MM.1S (cell line): ENCODE measurements around the gene RBM17.

Experiments used
- DNase-seq: peaks from one replicate; pipeline ENCODE4 v3.0.0-alpha.2; 2015
- H2AFZ ChIP-seq: fragments of 300-600 bp; sonication (generic); 2 replicates; pipeline ENCODE4 v1.6.0; 2016; ENCODE audit warnings: antibody characterized with exemption, low read length
- H3F3A ChIP-seq: fragments of 300-600 bp; sonication (generic); 2 replicates; pipeline ENCODE4 v1.6.1; 2016; ENCODE audit warnings: mild to moderate bottlenecking, antibody characterized with exemption, low read length, moderate library complexity, mixed read lengths; ENCODE audit not compliant: insufficient read depth
- H3K27ac ChIP-seq: fragments of 300-600 bp; sonication (generic); 2 replicates; pipeline ENCODE4 v1.5.1; 2016; ENCODE audit warnings: mild to moderate bottlenecking, low read length
- H3K27me3 ChIP-seq: fragments of 300-600 bp; sonication (generic); replicated peaks from 2 replicates; pipeline ENCODE4 v1.6.0; 2016; ENCODE audit warnings: low read length; ENCODE audit not compliant: insufficient read depth
- H3K36me3 ChIP-seq: fragments of 300-600 bp; sonication (generic); replicated peaks from 2 replicates; pipeline ENCODE4 v1.6.1; 2016; ENCODE audit warnings: mild to moderate bottlenecking, low read length, mixed read lengths; ENCODE audit not compliant: insufficient read depth
- H3K4me1 ChIP-seq: fragments of 300-600 bp; sonication (generic); 2 replicates; pipeline ENCODE4 v1.6.1; 2016; ENCODE audit warnings: low read length, mixed read lengths
- H3K4me2 ChIP-seq: fragments of 300-600 bp; sonication (generic); 2 replicates; pipeline ENCODE4 v1.6.0; 2016; ENCODE audit warnings: low read depth, low read length
- H3K4me3 ChIP-seq: fragments of 300-600 bp; sonication (generic); 2 replicates; pipeline ENCODE4 v1.5.1; 2016; ENCODE audit warnings: low read length, mixed read lengths
- H3K79me2 ChIP-seq: fragments of 300-600 bp; sonication (generic); 2 replicates; pipeline ENCODE4 v1.6.1; 2016; ENCODE audit warnings: mixed run types, low read length, mixed read lengths
- H3K9ac ChIP-seq: fragments of 300-600 bp; sonication (generic); 2 replicates; pipeline ENCODE4 v1.6.1; 2016; ENCODE audit warnings: low read length, mixed read lengths
- H3K9me2 ChIP-seq: fragments of 300-600 bp; sonication (generic); replicated peaks from 2 replicates; pipeline ENCODE4 v1.6.1; 2016; ENCODE audit warnings: mild to moderate bottlenecking, low read length, mixed read lengths; ENCODE audit not compliant: insufficient read depth
- H3K9me3 ChIP-seq: fragments of 300-600 bp; sonication (generic); replicated peaks from 2 replicates; pipeline ENCODE4 v1.6.1; 2016; ENCODE audit warnings: mild to moderate bottlenecking, low read length, mixed read lengths; ENCODE audit not compliant: insufficient read depth
- H4K20me1 ChIP-seq: fragments of 300-600 bp; sonication (generic); 2 replicates; pipeline ENCODE4 v1.6.1; 2016; ENCODE audit warnings: mild to moderate bottlenecking, low read length, moderate library complexity, mixed read lengths; ENCODE audit not compliant: insufficient read depth
- EZH2 ChIP-seq: fragments of 300-600 bp; sonication (generic); optimal IDR thresholded peaks from 2 replicates; pipeline ENCODE3; 2017; ENCODE audit warnings: low read depth, mild to moderate bottlenecking, antibody characterized with exemption, low read length, mixed read lengths
- EZH2phosphoT487 ChIP-seq: fragments of 300-600 bp; sonication (generic); IDR thresholded peaks from 2 replicates; pipeline ENCODE4 v1.6.1; 2018; ENCODE audit warnings: antibody characterized with exemption, low read length
- TF ChIP-seq, protein P1 (sequence below): fragments of 300-600 bp; sonication (generic); IDR thresholded peaks from 2 replicates; pipeline ENCODE4 v1.5.1; 2016; ENCODE audit warnings: antibody characterized with exemption, low read length, mixed read lengths

RBM17 gene

DNA sequence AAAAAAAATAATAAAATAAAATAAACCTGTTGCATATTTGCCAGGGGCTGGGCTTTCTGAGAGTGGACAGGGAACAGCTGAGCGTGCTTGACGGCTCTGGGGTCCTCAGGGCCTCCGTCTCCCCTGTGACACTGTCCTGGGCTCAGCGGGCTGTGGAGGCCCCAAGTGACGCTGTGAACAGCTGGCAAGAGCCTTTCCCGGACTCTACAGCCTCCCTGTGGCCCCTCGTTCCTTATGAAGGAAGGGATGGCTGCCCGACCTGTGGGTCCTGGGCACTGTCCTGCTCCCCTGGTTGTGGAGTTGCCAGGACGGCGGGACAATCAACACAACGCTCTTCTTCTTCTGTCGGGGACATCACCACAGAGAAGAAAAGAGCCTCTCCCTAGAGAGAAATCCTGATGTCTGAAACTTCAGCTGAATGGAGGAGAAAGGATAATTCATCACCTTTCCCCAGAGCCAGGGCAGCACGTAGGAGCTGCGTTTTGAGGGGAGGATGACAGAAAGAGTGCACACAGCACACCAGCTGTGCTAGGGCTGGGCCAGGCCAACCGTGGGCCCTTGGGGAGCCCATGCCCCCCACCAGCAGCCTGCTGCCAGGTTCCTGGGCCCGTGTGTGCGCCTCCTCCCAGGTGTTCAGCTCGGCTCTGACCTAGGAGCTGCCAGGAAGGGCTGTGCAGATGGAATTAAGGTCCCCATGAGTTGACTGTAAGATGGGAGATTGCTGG is 45.4 kb downstream of the RBM17 start:
- DNase-seq, result no peak
- H3K9me2 ChIP-seq, result no peaks in the 10 kb centered on the region
- H3K4me2 ChIP-seq, result no peak overlapping the region

DNA sequence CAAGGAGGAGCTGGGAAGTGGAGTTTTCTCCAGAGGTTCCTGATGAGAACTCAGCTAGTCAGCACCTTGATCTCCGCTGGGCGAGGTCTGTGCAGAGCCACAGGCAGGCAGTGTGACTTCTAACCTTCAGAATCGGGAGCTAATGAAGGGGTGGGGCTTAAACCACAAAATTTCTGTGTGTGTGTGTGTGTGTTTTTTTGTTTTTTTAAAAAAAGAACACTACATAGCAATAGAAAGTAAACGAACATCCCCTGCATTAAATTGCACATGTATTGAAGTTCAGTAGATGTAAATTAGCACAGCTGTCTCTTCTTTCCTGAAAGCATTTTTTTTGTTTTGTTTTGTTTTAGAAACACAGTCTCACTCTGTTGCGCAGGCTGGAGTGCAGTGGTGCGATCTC is 46.2 kb downstream of the RBM17 start:
- Histone ChIP-seq H3K9me3 (no peaks in the 10 kb centered on the region), H3K36me3 (no peaks in the 10 kb centered on the region), H3K4me2 (peak overlapping the region; percentile 10; the same call in 1 of the 2 replicates), H3F3A (no peaks in the 10 kb centered on the region), H3K4me1 (no peaks in the 10 kb centered on the region), H3K9me2 (no peaks in the 10 kb centered on the region), H2AFZ (no peak overlapping the region), H3K27me3 (peaks cover 30% of the 10 kb centered on the region), H3K79me2 (no peaks in the 10 kb centered on the region), H3K9ac (no peak overlapping the region), H4K20me1 (no peaks in the 10 kb centered on the region), H3K27ac (no peak overlapping the region), H3K4me3 (no peak overlapping the region)
- no peak for TF ChIP-seq EZH2
- TF ChIP-seq EZH2phosphoT487, result no peak
- TF ChIP-seq, protein P1, sequence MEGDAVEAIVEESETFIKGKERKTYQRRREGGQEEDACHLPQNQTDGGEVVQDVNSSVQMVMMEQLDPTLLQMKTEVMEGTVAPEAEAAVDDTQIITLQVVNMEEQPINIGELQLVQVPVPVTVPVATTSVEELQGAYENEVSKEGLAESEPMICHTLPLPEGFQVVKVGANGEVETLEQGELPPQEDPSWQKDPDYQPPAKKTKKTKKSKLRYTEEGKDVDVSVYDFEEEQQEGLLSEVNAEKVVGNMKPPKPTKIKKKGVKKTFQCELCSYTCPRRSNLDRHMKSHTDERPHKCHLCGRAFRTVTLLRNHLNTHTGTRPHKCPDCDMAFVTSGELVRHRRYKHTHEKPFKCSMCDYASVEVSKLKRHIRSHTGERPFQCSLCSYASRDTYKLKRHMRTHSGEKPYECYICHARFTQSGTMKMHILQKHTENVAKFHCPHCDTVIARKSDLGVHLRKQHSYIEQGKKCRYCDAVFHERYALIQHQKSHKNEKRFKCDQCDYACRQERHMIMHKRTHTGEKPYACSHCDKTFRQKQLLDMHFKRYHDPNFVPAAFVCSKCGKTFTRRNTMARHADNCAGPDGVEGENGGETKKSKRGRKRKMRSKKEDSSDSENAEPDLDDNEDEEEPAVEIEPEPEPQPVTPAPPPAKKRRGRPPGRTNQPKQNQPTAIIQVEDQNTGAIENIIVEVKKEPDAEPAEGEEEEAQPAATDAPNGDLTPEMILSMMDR, result no peak
- no peak for DNase-seq

More for the DNA sequence above, 45.4 kb downstream of the RBM17 start:
- H2AFZ ChIP-seq, result no peak overlapping the region
- H3K4me1 ChIP-seq, result no peaks in the 10 kb centered on the region
- no peaks in the 10 kb centered on the region for H4K20me1 ChIP-seq
- H3K4me3 ChIP-seq, result no peak overlapping the region
- H3K79me2 ChIP-seq, result no peaks in the 10 kb centered on the region
- H3K9ac ChIP-seq, result no peak overlapping the region
- H3K27me3 ChIP-seq, result peaks cover 30% of the 10 kb centered on the region
- H3K9me3 ChIP-seq, result no peaks in the 10 kb centered on the region
- TF ChIP-seq EZH2phosphoT487 (no peak), EZH2 (no peak)
- TF ChIP-seq, protein P1, result no peak
- H3K36me3 ChIP-seq, result no peaks in the 10 kb centered on the region
- H3K27ac ChIP-seq, result no peak overlapping the region
- no peaks in the 10 kb centered on the region for H3F3A ChIP-seq

DNA sequence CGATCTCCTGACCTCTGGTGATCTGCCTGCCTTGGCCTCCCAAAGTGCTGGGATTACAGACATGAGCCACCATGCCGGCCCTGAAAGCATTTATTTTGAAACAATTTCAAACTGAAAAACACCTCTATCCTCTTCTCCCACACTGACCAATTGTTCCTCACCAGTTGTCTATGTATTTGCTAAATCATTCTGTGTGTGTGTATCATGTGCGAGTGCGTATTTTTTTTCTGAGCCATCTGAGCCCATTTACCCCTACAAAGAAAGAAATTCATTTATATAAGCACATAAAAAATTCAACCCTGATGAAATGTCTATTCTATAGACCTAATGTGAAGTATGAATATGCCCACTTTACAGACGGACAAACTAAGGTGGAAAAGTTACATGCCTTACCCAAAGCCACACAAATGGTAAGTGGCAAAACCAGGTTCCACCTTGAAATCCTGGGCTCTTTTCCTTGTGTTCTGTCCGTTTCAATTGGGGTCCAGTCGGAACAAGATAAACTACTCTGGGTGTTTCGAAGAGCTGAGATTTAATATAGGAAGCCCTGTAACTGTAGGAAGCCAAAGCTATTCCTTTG is 46.8 kb downstream of the RBM17 start:
- Histone ChIP-seq H3K9me2 (no peaks in the 10 kb centered on the region), H3K79me2 (no peaks in the 10 kb centered on the region), H4K20me1 (no peaks in the 10 kb centered on the region), H3K9me3 (no peaks in the 10 kb centered on the region), H3K4me2 (no peak overlapping the region), H3K27me3 (peaks cover 30% of the 10 kb centered on the region), H3K4me1 (peaks cover 6% of the 10 kb centered on the region), H2AFZ (no peak overlapping the region), H3K36me3 (no peaks in the 10 kb centered on the region), H3K4me3 (no peak overlapping the region), H3K9ac (no peak overlapping the region), H3F3A (0 out of 2 replicates have a peak, but pooled peaks cover 1% of the 10 kb centered on the region), H3K27ac (no peak overlapping the region)
- TF ChIP-seq, protein P1, result no peak
- no peak for TF ChIP-seq EZH2
- TF ChIP-seq EZH2phosphoT487, result no peak
- DNase-seq, result no peak
